HepG2 (cell line): ENCODE measurements around the gene MBOAT7. TPM values are rescaled to one million over a fixed set of nuclear protein-coding genes. Genes with fewer than 3 reads are reported as not detected.

Source experiments
- ATAC-seq: fragments of 200-7000 bp; cut with Tn5 transposase; 3 replicates; pipeline ENCODE4 v1.9.1; 2020; ENCODE audit warnings: mild to moderate bottlenecking, moderate library complexity
- BruUV-seq: library from RNA; stranded (reverse); fragments of 400-500 nt; replicated peaks from 2 replicates; lab custom pipeline; 2021; lab: Mats Ljungman, UMichigan
- CTCF ChIA-PET: fragments of 300-600 bp; formaldehyde crosslinking; extraction: SDS; loops from one replicate; lab custom pipeline; 2021; ENCODE audit warnings: low total read pairs, inconsistent platforms, low intra/inter-chr PET ratio; lab: Yijun Ruan, JAX
- POLR2A ChIA-PET: fragments of 350-600 bp; sonication (Branson Sonifier 250); formaldehyde crosslinking; loops from one replicate; lab custom pipeline; 2020; ENCODE audit warnings: antibody characterized with exemption, inconsistent platforms; lab: Yijun Ruan, JAX
- DNase-seq: peaks from one replicate; pipeline ENCODE4 v3.0.0-alpha.2; 2015; ENCODE audit warnings: low spot score
- FAIRE-seq: peaks from 3 replicates; lab custom pipeline; 2011; peaks lifted over from hg19 to GRCh38; lab: Jason Lieb, UNC
- H2AFZ ChIP-seq: one replicate; pipeline ENCODE4 v1.6.1; 2011; ENCODE audit warnings: low read length, inconsistent platforms
- H3K27ac ChIP-seq: fragments of 300-600 bp; 3 replicates; pipeline ENCODE4 v1.8.0; 2011; ENCODE audit warnings: mixed run types, mild to moderate bottlenecking, mixed read lengths, low read length, inconsistent platforms; ENCODE audit not compliant: insufficient read depth; ENCODE audit errors: extremely low read length
- H3K27me3 ChIP-seq, 2 experiments: fragments of 200-600 bp in 1 of 2; 2 replicates in 1 of 2; 3 replicates in 1 of 2; pipeline versions ENCODE4 v1.6.0 to v1.8.0; 2011; ENCODE audit warnings: low read length in 2 of 2, mild to moderate bottlenecking in 2 of 2, moderate library complexity in 2 of 2, inconsistent platforms in 1 of 2; ENCODE audit not compliant: insufficient read depth in 2 of 2, control insufficient read depth in 1 of 2
- H3K36me3 ChIP-seq, 2 experiments: fragments of 200-600 bp in 1 of 2; replicated peaks in 1 of 2; 2 replicates in 1 of 2; 3 replicates in 1 of 2; pipeline versions ENCODE4 v1.5.1 to v1.8.0; 2011; ENCODE audit warnings: low read length in 2 of 2, inconsistent platforms in 1 of 2; ENCODE audit not compliant: insufficient read depth in 2 of 2, control insufficient read depth in 1 of 2
- H3K4me1 ChIP-seq: 2 replicates; pipeline ENCODE4 v1.5.1; 2012; ENCODE audit warnings: low read length, inconsistent platforms; ENCODE audit not compliant: insufficient read depth
- H3K4me2 ChIP-seq: 2 replicates; pipeline ENCODE4 v1.6.0; 2011; ENCODE audit warnings: low read depth, low read length, inconsistent platforms
- H3K4me3 ChIP-seq, 3 experiments: fragments of 200-600 bp in 1 of 3; sonication (generic), shearing (Covaris generic) in 1 of 3; replicated peaks in 1 of 3; 2 replicates each; pipeline ENCODE4 v1.5.1; 2011 to 2016; ENCODE audit warnings: low read length in 3 of 3, inconsistent platforms in 2 of 3, low read depth in 2 of 3, mild to moderate bottlenecking in 2 of 3, control low read depth in 1 of 3, mixed read lengths in 1 of 3; ENCODE audit not compliant: insufficient read depth in 1 of 3
- H3K79me2 ChIP-seq: one replicate; pipeline ENCODE4 v1.6.1; 2011; ENCODE audit warnings: low read length, inconsistent platforms; ENCODE audit not compliant: insufficient read depth
- H3K9ac ChIP-seq: 2 replicates; pipeline ENCODE4 v1.6.0; 2011; ENCODE audit warnings: mild to moderate bottlenecking, low read depth, low read length, inconsistent platforms; ENCODE audit not compliant: insufficient read depth
- H3K9me3 ChIP-seq: 2 replicates; pipeline ENCODE4 v1.5.1; 2012; ENCODE audit warnings: mild to moderate bottlenecking, low read length
- H4K20me1 ChIP-seq: 2 replicates; pipeline ENCODE4 v1.6.0; 2011; ENCODE audit warnings: inconsistent platforms, mild to moderate bottlenecking, low read length, moderate library complexity; ENCODE audit not compliant: insufficient read depth
- AGO2 ChIP-seq: fragments of 200-400 bp; formaldehyde crosslinking; optimal IDR thresholded peaks from 2 replicates; pipeline ENCODE3; 2017; ENCODE audit warnings: mild to moderate bottlenecking, low read depth, low read length, moderate library complexity
- MAZ ChIP-seq, 2 experiments: sonication (generic) in 1 of 2; formaldehyde crosslinking in 1 of 2; IDR thresholded peaks; 2 replicates each; pipeline versions ENCODE4 v1.5.0 to v1.6.1; 2012 to 2020; ENCODE audit warnings: low read depth in 2 of 2, mild to moderate bottlenecking in 2 of 2, borderline replicate concordance in 1 of 2, improper control_type of control experiment in 1 of 2, low read length in 1 of 2, missing genetic modification reagents in 1 of 2, moderate library complexity in 1 of 2
- NFE2L2 ChIP-seq: fragments of 150-350 bp; IDR thresholded peaks from 2 replicates; pipeline ENCODE4 v1.6.1; 2014; ENCODE audit warnings: low read length
- POLR2A ChIP-seq, 2 experiments: IDR thresholded peaks; 2 replicates each; pipeline ENCODE4 v1.6.1; 2011; ENCODE audit warnings: low read depth in 2 of 2, low read length in 2 of 2, mild to moderate bottlenecking in 1 of 2, moderate library complexity in 1 of 2; ENCODE audit not compliant: insufficient read depth in 1 of 2
- POLR2AphosphoS5 ChIP-seq: IDR thresholded peaks from 2 replicates; pipeline ENCODE4 v1.6.1; 2012; ENCODE audit warnings: low read depth, low read length
- RBFOX2 ChIP-seq: fragments of 200-400 bp; formaldehyde crosslinking; IDR thresholded peaks from 2 replicates; pipeline ENCODE4 v1.6.1; 2017; ENCODE audit warnings: low read depth, mild to moderate bottlenecking, low read length
- ZBTB39 ChIP-seq: sonication (generic); formaldehyde crosslinking; IDR thresholded peaks from 2 replicates; pipeline ENCODE4 v1.5.0; 2020; ENCODE audit warnings: missing genetic modification reagents
- ZNF331 ChIP-seq: sonication (generic); formaldehyde crosslinking; IDR thresholded peaks from 2 replicates; pipeline ENCODE4 v1.4.0; 2020; ENCODE audit warnings: missing genetic modification reagents
- ZNF564 ChIP-seq: sonication (generic); formaldehyde crosslinking; IDR thresholded peaks from 2 replicates; pipeline ENCODE4 v1.8.1; 2023; ENCODE audit warnings: mild to moderate bottlenecking, missing genetic modification reagents
- WGBS: methylation state at CpG from one replicate; pipeline ENCODE4 v1.1.6; 2017; ENCODE audit warnings: low lambda C conversion rate; 5-methylcytosine and 5-hydroxymethylcytosine counted together
- in situ Hi-C: cut with HindIII; loops from 2 replicates; pipeline ENCODE4 v1.10.0; 2017; ENCODE audit warnings: low pct_unique_long_range_greater_than_20kb; ENCODE audit not compliant: extremely low pct_ligation_motif_present
- intact Hi-C: fragments of 100-400 bp; cut with micrococcal nuclease; formaldehyde crosslinking; loops from one replicate; pipeline ENCODE4 v1.10.0; 2022; ENCODE audit not compliant: unreplicated experiment
- polyA plus RNA-seq, 8 experiments: library from polyadenylated mRNA; depleted of rRNA in 3 of 8; stranded (reverse) in 7 of 8; unstranded in 1 of 8; fragments of >200 nt; fragmentation: Illumina TruSeq in 4 of 8; extraction: Trizol in 4 of 8; gene quantifications; 2 replicates each; pipeline versions ENCODE4 v1.2.1 to v1.2.3, GENCODE V29; 2011 to 2016; ENCODE audit warnings: low read depth in 4 of 8, missing spikeins in 1 of 8, mixed read lengths in 1 of 8; ENCODE audit not compliant: insufficient read depth in 1 of 8
- total RNA-seq, 5 experiments: library from RNA; depleted of rRNA; stranded (reverse); fragments of >200 nt; fragmentation: Illumina TruSeq; extraction: Trizol; gene quantifications; 2 replicates each; pipeline ENCODE4 v1.2.3, GENCODE V29; 2016; ENCODE audit warnings: low read depth in 1 of 5

MBOAT7 gene
- total and polyA plus RNA-seq, 2 of the 13 experiments (the other 11 are each of a cell fraction or from before 2014, with no cell fraction given): 22.2 to 25.5 TPM

GRCh38 chr19:54206030-54206830 lies 16.9 kb upstream of the MBOAT7 start:
- Histone ChIP-seq H4K20me1 (peaks cover 80% of the 10 kb centered on the region), H3K4me1 (peaks cover 98% of the 10 kb centered on the region), H3K27ac (no peak overlapping the region), H3K79me2 (peaks cover 49% of the 10 kb centered on the region), H2AFZ (no peak overlapping the region), H3K9ac (no peak overlapping the region), H3K4me3 (no peak overlapping the region), H3K9me3 (no peaks in the 10 kb centered on the region), H3K36me3 (peaks cover 24 to 67% of the 10 kb centered on the region in 2 experiments), H3K27me3 (no peaks in the 10 kb centered on the region; a peak in 1 of 5 replicates), H3K4me2 (no peak overlapping the region)
- TF ChIP-seq RBFOX2: 0 out of 2 replicates have a peak, but pooled peaks have one; percentile 29
- TF ChIP-seq ZNF564 (CRISPR knock-in tag): no peak
- TF ChIP-seq ZNF331 (CRISPR knock-in tag): no peak
- TF ChIP-seq MAZ (IDR thresholded peaks at IDR 0.05; ENCODE audit: borderline replicate concordance, low read depth, low read length): no peak
- TF ChIP-seq MAZ (CRISPR knock-in tag; IDR thresholded peaks at IDR 0.05; ENCODE audit: low read depth): no peak
- TF ChIP-seq AGO2: peak; percentile 61
- TF ChIP-seq ZBTB39 (CRISPR knock-in tag): 0 out of 2 replicates have a peak, but pooled peaks have one; percentile 36
- no peak for TF ChIP-seq NFE2L2
- peak in 1 of 2 experiments; percentile 25; a peak in 1 of 4 replicates for TF ChIP-seq POLR2A (IDR thresholded peaks at IDR 0.05; ENCODE audit: insufficient read depth in 1 of 2, low read depth in 2 of 2, low read length in 2 of 2)
- no peak for TF ChIP-seq POLR2AphosphoS5
- no TSS peak for BruUV-seq
- ChIA-PET POLR2A (interaction anchor here (8.7 kb wide), 1 partner anchor 16 kb away, joined by 306 read pairs; the partner anchor contains the start of genes MBOAT7 and TSEN34), CTCF (no interaction called here)
- DNase-seq (no peak), FAIRE-seq (no peak), ATAC-seq (no peak)
- intact Hi-C loops (no loop called here), in situ Hi-C loops (no loop called here)
- WGBS: 96% methylated on average over 5 of the region's 27 CpGs
